Measurements from ENCODE around the gene TNKS1BP1. TPM values are rescaled to one million over a fixed set of nuclear protein-coding genes. Genes with fewer than 3 reads are reported as not detected.
A peak's percentile ranks its signal among the peaks of the same experiment; 100 is the strongest.

TNKS1BP1 gene
- total and polyA plus RNA-seq, 2 experiments from 2014 or later, result 64.2 to 72.2 TPM

DNA sequence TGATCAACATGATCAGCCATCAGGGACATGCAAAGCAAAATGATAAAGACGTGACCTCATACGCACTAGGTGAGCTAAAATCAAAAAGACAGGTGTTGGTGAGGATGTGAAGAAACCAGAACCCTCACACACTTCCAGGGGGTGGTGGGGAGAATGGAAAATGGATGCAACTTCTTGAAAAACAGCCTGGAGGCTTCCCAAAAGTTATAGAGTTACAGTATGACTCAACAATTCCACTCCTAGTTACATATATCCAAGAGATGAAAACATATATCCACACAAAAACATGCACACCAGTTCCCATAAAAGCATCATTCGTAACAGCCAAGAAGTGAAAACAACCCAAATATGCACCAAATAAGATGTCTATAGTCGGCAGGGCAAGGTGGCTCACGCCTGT lies 45.6 kb downstream of the TNKS1BP1 start:
- Histone ChIP-seq H3F3A (replicated peaks; ENCODE audit: low read depth) (no peaks in the 10 kb centered on the region), H2AFZ (peak overlapping the region; percentile 84; the same call in 1 of the 2 replicates), H3K36me3 (ENCODE audit: insufficient read depth) (peaks cover 5% of the 10 kb centered on the region; the same call in 1 of the 2 replicates), H3K79me2 (replicated peaks; ENCODE audit: insufficient read depth) (no peaks in the 10 kb centered on the region), H3K9me2 (ENCODE audit: insufficient read depth) (peaks cover 10% of the 10 kb centered on the region), H3K4me2 (no peak overlapping the region), H3K4me3 (no peak overlapping the region), H3K27me3 (ENCODE audit: insufficient read depth) (0 out of 2 replicates have a peak, but pooled peaks cover 4% of the 10 kb centered on the region), H4K20me1 (replicated peaks; ENCODE audit: insufficient read depth) (no peaks in the 10 kb centered on the region), H3K27ac (ENCODE audit: low read depth) (no peak overlapping the region), H3K4me1 (ENCODE audit: insufficient read depth) (peaks cover 30% of the 10 kb centered on the region)
- Mint-ChIP-seq H3K4me1 (peaks cover 35% of the 10 kb centered on the region), H3K27me3 (ENCODE audit: insufficient read depth, low read depth, poor library complexity) (peaks cover 6% of the 10 kb centered on the region), H3K36me3 (ENCODE audit: low read depth) (peaks cover 20% of the 10 kb centered on the region), H3K27ac (no peak overlapping the region), H3K9me3 (peaks cover 27% of the 10 kb centered on the region), H3K4me3 (no peak overlapping the region)
- DNase-seq (ENCODE audit: low spot score) (no peak), ATAC-seq (no peak)
- TF ChIP-seq STAT1 (IDR thresholded peaks at IDR 0.05; ENCODE audit: unreplicated experiment), result no peak

DNA sequence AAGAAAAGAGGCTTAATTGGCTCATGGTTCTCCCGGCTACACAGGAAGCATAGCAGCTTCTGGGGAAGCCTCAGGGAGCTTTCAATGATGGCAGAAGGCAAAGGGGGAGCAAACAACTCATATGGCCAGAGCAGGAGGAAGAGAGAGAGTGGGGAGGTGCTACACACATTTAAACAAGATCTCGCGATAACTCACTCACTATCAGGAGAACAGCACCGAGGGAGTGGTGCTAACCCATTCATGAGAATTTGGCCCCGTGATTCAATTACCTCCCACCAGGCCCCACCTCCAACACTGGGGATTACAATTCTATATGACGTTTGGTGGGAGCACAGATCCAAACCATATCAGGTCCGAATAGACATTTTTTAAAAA lies 46.0 kb downstream of the TNKS1BP1 start:
- Histone ChIP-seq H3K27ac (ENCODE audit: low read depth) (peak overlapping the region; percentile 16; the same call in 1 of the 2 replicates), H4K20me1 (replicated peaks; ENCODE audit: insufficient read depth) (no peaks in the 10 kb centered on the region), H3K79me2 (replicated peaks; ENCODE audit: insufficient read depth) (no peaks in the 10 kb centered on the region), H3K27me3 (ENCODE audit: insufficient read depth) (0 out of 2 replicates have a peak, but pooled peaks cover 4% of the 10 kb centered on the region), H2AFZ (peak overlapping the region; percentile 84; the same call in 1 of the 2 replicates), H3K4me3 (no peak overlapping the region), H3K36me3 (ENCODE audit: insufficient read depth) (peaks cover 5% of the 10 kb centered on the region; the same call in 1 of the 2 replicates), H3K4me2 (peak overlapping the region; percentile 60; the same call in 1 of the 2 replicates), H3F3A (replicated peaks; ENCODE audit: low read depth) (no peaks in the 10 kb centered on the region), H3K9me2 (ENCODE audit: insufficient read depth) (peaks cover 10% of the 10 kb centered on the region), H3K4me1 (ENCODE audit: insufficient read depth) (peaks cover 29% of the 10 kb centered on the region)
- Mint-ChIP-seq H3K9me3 (peaks cover 30% of the 10 kb centered on the region), H3K36me3 (ENCODE audit: low read depth) (peaks cover 20% of the 10 kb centered on the region), H3K27me3 (ENCODE audit: insufficient read depth, low read depth, poor library complexity) (peaks cover 6% of the 10 kb centered on the region), H3K27ac (peak overlapping the region; percentile 89; the same call in 1 of the 2 replicates), H3K4me1 (peaks cover 33% of the 10 kb centered on the region), H3K4me3 (no peak overlapping the region)
- ATAC-seq, result no peak
- TF ChIP-seq ZNF331 (CRISPR knock-in tag; IDR thresholded peaks at IDR 0.05; ENCODE audit: low read depth) (no peak), EZH2 (IDR thresholded peaks at IDR 0.05; ENCODE audit: low read depth, unreplicated experiment) (no peak), JUNB (IDR thresholded peaks at IDR 0.05; ENCODE audit: unreplicated experiment) (no peak), STAT1 (IDR thresholded peaks at IDR 0.05; ENCODE audit: unreplicated experiment) (no peak), CREB1 (CRISPR knock-in tag; IDR thresholded peaks at IDR 0.05; ENCODE audit: low read depth) (no peak)
- TF ChIP-seq, protein P1, sequence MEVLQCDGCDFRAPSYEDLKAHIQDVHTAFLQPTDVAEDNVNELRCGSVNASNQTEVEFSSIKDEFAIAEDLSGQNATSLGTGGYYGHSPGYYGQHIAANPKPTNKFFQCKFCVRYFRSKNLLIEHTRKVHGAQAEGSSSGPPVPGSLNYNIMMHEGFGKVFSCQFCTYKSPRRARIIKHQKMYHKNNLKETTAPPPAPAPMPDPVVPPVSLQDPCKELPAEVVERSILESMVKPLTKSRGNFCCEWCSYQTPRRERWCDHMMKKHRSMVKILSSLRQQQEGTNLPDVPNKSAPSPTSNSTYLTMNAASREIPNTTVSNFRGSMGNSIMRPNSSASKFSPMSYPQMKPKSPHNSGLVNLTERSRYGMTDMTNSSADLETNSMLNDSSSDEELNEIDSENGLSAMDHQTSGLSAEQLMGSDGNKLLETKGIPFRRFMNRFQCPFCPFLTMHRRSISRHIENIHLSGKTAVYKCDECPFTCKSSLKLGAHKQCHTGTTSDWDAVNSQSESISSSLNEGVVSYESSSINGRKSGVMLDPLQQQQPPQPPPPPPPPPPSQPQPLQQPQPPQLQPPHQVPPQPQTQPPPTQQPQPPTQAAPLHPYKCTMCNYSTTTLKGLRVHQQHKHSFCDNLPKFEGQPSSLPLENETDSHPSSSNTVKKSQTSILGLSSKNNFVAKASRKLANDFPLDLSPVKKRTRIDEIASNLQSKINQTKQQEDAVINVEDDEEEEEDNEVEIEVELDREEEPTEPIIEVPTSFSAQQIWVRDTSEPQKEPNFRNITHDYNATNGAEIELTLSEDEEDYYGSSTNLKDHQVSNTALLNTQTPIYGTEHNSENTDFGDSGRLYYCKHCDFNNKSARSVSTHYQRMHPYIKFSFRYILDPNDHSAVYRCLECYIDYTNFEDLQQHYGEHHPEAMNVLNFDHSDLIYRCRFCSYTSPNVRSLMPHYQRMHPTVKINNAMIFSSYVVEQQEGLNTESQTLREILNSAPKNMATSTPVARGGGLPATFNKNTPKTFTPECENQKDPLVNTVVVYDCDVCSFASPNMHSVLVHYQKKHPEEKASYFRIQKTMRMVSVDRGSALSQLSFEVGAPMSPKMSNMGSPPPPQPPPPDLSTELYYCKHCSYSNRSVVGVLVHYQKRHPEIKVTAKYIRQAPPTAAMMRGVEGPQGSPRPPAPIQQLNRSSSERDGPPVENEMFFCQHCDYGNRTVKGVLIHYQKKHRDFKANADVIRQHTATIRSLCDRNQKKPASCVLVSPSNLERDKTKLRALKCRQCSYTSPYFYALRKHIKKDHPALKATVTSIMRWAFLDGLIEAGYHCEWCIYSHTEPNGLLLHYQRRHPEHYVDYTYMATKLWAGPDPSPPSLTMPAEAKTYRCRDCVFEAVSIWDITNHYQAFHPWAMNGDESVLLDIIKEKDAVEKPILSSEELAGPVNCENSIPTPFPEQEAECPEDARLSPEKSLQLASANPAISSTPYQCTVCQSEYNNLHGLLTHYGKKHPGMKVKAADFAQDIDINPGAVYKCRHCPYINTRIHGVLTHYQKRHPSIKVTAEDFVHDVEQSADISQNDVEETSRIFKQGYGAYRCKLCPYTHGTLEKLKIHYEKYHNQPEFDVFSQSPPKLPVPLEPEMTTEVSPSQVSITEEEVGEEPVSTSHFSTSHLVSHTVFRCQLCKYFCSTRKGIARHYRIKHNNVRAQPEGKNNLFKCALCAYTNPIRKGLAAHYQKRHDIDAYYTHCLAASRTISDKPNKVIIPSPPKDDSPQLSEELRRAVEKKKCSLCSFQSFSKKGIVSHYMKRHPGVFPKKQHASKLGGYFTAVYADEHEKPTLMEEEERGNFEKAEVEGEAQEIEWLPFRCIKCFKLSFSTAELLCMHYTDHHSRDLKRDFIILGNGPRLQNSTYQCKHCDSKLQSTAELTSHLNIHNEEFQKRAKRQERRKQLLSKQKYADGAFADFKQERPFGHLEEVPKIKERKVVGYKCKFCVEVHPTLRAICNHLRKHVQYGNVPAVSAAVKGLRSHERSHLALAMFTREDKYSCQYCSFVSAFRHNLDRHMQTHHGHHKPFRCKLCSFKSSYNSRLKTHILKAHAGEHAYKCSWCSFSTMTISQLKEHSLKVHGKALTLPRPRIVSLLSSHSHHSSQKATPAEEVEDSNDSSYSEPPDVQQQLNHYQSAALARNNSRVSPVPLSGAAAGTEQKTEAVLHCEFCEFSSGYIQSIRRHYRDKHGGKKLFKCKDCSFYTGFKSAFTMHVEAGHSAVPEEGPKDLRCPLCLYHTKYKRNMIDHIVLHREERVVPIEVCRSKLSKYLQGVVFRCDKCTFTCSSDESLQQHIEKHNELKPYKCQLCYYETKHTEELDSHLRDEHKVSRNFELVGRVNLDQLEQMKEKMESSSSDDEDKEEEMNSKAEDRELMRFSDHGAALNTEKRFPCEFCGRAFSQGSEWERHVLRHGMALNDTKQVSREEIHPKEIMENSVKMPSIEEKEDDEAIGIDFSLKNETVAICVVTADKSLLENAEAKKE (CRISPR knock-in tag; IDR thresholded peaks at IDR 0.05), result no peak
- TF ChIP-seq, protein P2, sequence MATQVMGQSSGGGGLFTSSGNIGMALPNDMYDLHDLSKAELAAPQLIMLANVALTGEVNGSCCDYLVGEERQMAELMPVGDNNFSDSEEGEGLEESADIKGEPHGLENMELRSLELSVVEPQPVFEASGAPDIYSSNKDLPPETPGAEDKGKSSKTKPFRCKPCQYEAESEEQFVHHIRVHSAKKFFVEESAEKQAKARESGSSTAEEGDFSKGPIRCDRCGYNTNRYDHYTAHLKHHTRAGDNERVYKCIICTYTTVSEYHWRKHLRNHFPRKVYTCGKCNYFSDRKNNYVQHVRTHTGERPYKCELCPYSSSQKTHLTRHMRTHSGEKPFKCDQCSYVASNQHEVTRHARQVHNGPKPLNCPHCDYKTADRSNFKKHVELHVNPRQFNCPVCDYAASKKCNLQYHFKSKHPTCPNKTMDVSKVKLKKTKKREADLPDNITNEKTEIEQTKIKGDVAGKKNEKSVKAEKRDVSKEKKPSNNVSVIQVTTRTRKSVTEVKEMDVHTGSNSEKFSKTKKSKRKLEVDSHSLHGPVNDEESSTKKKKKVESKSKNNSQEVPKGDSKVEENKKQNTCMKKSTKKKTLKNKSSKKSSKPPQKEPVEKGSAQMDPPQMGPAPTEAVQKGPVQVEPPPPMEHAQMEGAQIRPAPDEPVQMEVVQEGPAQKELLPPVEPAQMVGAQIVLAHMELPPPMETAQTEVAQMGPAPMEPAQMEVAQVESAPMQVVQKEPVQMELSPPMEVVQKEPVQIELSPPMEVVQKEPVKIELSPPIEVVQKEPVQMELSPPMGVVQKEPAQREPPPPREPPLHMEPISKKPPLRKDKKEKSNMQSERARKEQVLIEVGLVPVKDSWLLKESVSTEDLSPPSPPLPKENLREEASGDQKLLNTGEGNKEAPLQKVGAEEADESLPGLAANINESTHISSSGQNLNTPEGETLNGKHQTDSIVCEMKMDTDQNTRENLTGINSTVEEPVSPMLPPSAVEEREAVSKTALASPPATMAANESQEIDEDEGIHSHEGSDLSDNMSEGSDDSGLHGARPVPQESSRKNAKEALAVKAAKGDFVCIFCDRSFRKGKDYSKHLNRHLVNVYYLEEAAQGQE (IDR thresholded peaks at IDR 0.05; ENCODE audit: unreplicated experiment), result no peak
- DNase-seq (ENCODE audit: low spot score), result peak; percentile 29

All from GM23338 (cell line).